GM21390 (cell line): ENCODE results near the gene PCDHA8.
"Not testable (repeated sequence)": the region's sequence is repeated elsewhere in the genome, so short reads cannot be mapped to it uniquely, and the experiment has no call there.

ENCODE experiments used
- ATAC-seq: cut with Tn5 transposase; IDR thresholded peaks from one replicate; pipeline ENCODE4 v1.9.1; 2021; ENCODE audit not compliant: unreplicated experiment

The PCDHA8 gene

GRCh38 chr5:140827704-140828361, 13.2 kb upstream of the PCDHA8 start, which contains the start of gene PCDHA6:
Gene PCDHA6, plus strand, starts transcription at chr5:140827960. Its CDS starts 132 bp downstream, at chr5:140828092.
- ATAC-seq = no peak

GRCh38 chr5:140828362-140828737, 12.6 kb upstream of the PCDHA8 start:
- no peak for ATAC-seq

- not testable (repeated sequence) for ATAC-seq
Measured at GRCh38 chr5:140829511-140830501, 11.2 kb upstream of the PCDHA8 start.

GRCh38 chr5:140833993-140834392, 7.0 kb upstream of the PCDHA8 start, which contains the start of gene PCDHA7:
Gene PCDHA7, plus strand, starts transcription at chr5:140834269. Its CDS starts 115 bp downstream, at chr5:140834384.
- no peak for ATAC-seq

GRCh38 chr5:140834439-140835008, 6.5 kb upstream of the PCDHA8 start:
- ATAC-seq = not testable (repeated sequence)

- no peak for ATAC-seq
Measured at GRCh38 chr5:140835622-140836510, 5.1 kb upstream of the PCDHA8 start.

- ATAC-seq = no peak
Measured at GRCh38 chr5:140842798-140843733, 2.1 kb downstream of the PCDHA8 start.

- not testable (repeated sequence) for ATAC-seq
Measured at GRCh38 chr5:140848139-140849102, 7.4 kb downstream of the PCDHA8 start, which contains the start of gene PCDHA9. Gene PCDHA9, plus strand, starts transcription at chr5:140848382. Its CDS starts 114 bp downstream, at chr5:140848496.

- not testable (repeated sequence) for ATAC-seq
Measured at GRCh38 chr5:140849831-140850634, 9.0 kb downstream of the PCDHA8 start.

- no peak for ATAC-seq
Measured at GRCh38 chr5:140855772-140856674, 15.0 kb downstream of the PCDHA8 start, which contains the start of gene PCDHA10. Gene PCDHA10, plus strand, starts transcription at chr5:140855897. Its CDS starts 152 bp downstream, at chr5:140856049.

- ATAC-seq = no peak
Measured at GRCh38 chr5:140857177-140857986, 16.4 kb downstream of the PCDHA8 start.

- ATAC-seq = no peak
Measured at GRCh38 chr5:140857987-140858240, 16.9 kb downstream of the PCDHA8 start.

GRCh38 chr5:140862441-140863295, 21.7 kb downstream of the PCDHA8 start:
- ATAC-seq = no peak

- ATAC-seq = no peak
Measured at GRCh38 chr5:140868721-140869554, 28.0 kb downstream of the PCDHA8 start, which contains the start of gene PCDHA11. Gene PCDHA11, plus strand, starts transcription at chr5:140868957. Its CDS starts 147 bp downstream, at chr5:140869104.
